Measurements from ENCODE around the gene EDNRB.

The EDNRB gene

DNA sequence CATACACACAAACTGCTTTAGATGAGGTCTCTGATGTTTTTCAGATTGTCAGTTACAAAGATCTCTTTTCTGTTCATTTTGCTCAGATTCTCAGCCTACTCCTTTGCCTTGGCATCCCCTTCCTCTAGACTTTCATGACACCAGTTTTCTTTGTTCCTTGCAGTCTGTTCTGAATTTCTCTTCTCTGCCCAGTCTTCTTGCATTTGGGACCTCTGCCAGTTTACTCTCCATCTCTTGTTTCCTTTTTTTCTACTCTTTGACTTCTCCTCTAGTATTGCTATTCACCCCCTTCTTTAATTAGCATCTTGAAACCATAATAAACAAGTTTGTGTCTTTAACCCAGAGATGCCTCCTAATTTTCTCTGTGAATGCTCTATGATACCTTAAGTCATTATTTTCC, 26.1 kb downstream of the EDNRB start:
- no peak for TF ChIP-seq CTCF (conservative IDR thresholded peaks at IDR 0.05; ENCODE audit: low read depth)
- ChIA-PET POLR2A (ENCODE audit: low non-redundant PET) (no interaction called here), CTCF (no interaction called here)
- no peak overlapping the region for H3K27ac ChIP-seq
- DNase-seq (ENCODE audit: low spot score) = no peak

- no peak overlapping the region for H3K27ac ChIP-seq
- no peak for DNase-seq (ENCODE audit: low spot score)
- TF ChIP-seq CTCF (conservative IDR thresholded peaks at IDR 0.05; ENCODE audit: low read depth) = no peak
- ChIA-PET POLR2A (ENCODE audit: low non-redundant PET) (no interaction called here), CTCF (no interaction called here)
These were observed 27.1 kb downstream of the EDNRB start for GRCh38 chr13:77891486-77891885.

GRCh38 chr13:77891041-77891440, 27.6 kb downstream of the EDNRB start:
- no peak for TF ChIP-seq CTCF (conservative IDR thresholded peaks at IDR 0.05; ENCODE audit: low read depth)
- POLR2A ChIA-PET (ENCODE audit: low non-redundant PET) = no interaction called here
- no peak for DNase-seq (ENCODE audit: low spot score)

GRCh38 chr13:77883328-77883727, 35.3 kb downstream of the EDNRB start:
- POLR2A ChIA-PET (ENCODE audit: low non-redundant PET) = no interaction called here
- CTCF ChIA-PET = no interaction called here
- no peak for TF ChIP-seq CTCF (conservative IDR thresholded peaks at IDR 0.05; ENCODE audit: low read depth)
- H3K27ac ChIP-seq = no peak overlapping the region
- DNase-seq (ENCODE audit: low spot score) = no peak

More at GRCh38 chr13:77891041-77891440, 27.6 kb downstream of the EDNRB start:
- CTCF ChIA-PET = no interaction called here
- H3K27ac ChIP-seq = no peak overlapping the region

DNA sequence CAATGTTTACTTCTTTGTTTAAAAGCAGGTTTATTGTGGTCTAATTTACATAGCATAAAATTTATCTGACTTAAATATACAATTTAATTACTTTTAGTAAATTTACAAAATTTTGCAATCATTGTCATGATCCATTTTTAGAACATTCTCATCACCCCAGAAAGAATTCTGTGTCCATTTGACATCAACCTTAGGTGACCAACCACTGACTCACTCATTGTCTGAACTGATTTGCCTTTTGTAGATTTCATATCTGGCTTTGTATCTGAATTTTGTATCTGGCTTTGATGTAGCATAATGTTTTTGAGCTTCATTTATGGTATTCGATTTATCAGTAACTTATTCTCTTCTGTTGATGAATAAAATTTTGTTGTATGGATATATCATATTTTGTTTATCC, 40.4 kb downstream of the EDNRB start:
- no peak for DNase-seq (ENCODE audit: low spot score)
- ChIA-PET CTCF (no interaction called here), POLR2A (ENCODE audit: low non-redundant PET) (no interaction called here)
- no peak for TF ChIP-seq CTCF (conservative IDR thresholded peaks at IDR 0.05; ENCODE audit: low read depth)
- H3K27ac ChIP-seq = no peak overlapping the region

GRCh38 chr13:77876176-77876575, 42.5 kb downstream of the EDNRB start:
- POLR2A ChIA-PET (ENCODE audit: low non-redundant PET) = no interaction called here
- no peak for TF ChIP-seq CTCF (conservative IDR thresholded peaks at IDR 0.05; ENCODE audit: low read depth)
- no peak for DNase-seq (ENCODE audit: low spot score)
- H3K27ac ChIP-seq = no peak overlapping the region
- CTCF ChIA-PET = no interaction called here

- no peak for DNase-seq (ENCODE audit: low spot score)
- CTCF ChIA-PET = no interaction called here
- H3K27ac ChIP-seq = no peak overlapping the region
- POLR2A ChIA-PET (ENCODE audit: low non-redundant PET) = no interaction called here
- no peak for TF ChIP-seq CTCF (conservative IDR thresholded peaks at IDR 0.05; ENCODE audit: low read depth)
These were observed 44.2 kb downstream of the EDNRB start for GRCh38 chr13:77874406-77874805.

Data from RWPE1 (cell line).